Astrocyte of the spinal cord (primary cell): ENCODE measurements around the gene ZFAND2B.

Experiments used
- DNase-seq: peaks from one replicate; pipeline ENCODE4 v3.0.0; 2011; ENCODE audit warnings: low read depth, low spot score
- H3K4me3 ChIP-seq: 2 replicates; pipeline ENCODE4 v1.5.1; 2011; ENCODE audit warnings: low read depth, mild to moderate bottlenecking, low read length, moderate library complexity
- in situ Hi-C: cut with HindIII; loops from 2 replicates; pipeline ENCODE4 v1.10.0; 2017; ENCODE audit warnings: low sequenced_read_pairs
- TF ChIP-seq, protein P1 (sequence below): IDR thresholded peaks from 2 replicates; pipeline ENCODE4 v1.5.1; 2012; ENCODE audit warnings: low read depth, mild to moderate bottlenecking, low read length, inconsistent platforms

The ZFAND2B gene

GRCh38 chr2:219205165-219205538, 1.4 kb upstream of the ZFAND2B start:
- in situ Hi-C loops = no loop called here
- H3K4me3 ChIP-seq = no peak overlapping the region
- DNase-seq = no peak
- TF ChIP-seq, protein P1, sequence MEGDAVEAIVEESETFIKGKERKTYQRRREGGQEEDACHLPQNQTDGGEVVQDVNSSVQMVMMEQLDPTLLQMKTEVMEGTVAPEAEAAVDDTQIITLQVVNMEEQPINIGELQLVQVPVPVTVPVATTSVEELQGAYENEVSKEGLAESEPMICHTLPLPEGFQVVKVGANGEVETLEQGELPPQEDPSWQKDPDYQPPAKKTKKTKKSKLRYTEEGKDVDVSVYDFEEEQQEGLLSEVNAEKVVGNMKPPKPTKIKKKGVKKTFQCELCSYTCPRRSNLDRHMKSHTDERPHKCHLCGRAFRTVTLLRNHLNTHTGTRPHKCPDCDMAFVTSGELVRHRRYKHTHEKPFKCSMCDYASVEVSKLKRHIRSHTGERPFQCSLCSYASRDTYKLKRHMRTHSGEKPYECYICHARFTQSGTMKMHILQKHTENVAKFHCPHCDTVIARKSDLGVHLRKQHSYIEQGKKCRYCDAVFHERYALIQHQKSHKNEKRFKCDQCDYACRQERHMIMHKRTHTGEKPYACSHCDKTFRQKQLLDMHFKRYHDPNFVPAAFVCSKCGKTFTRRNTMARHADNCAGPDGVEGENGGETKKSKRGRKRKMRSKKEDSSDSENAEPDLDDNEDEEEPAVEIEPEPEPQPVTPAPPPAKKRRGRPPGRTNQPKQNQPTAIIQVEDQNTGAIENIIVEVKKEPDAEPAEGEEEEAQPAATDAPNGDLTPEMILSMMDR = no peak

DNA sequence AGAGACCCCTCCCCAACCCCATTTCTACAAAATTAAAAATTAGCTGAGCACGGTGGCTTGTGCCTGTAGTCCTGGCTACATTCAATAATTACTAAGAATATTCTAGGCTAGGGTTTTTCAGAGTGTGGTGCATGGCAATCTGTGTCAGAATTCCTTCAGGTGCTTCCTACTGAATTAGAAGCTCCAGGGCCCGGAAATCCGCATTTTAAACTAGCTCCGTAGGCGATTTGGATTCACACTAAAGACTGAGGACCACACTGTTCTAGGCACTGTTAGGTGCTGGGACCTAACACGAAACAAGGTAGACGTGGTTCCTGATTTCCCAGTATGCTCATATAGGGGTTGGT, 628 bp upstream of the ZFAND2B start:
- TF ChIP-seq, protein P1 = no peak
- in situ Hi-C loops = no loop called here
- H3K4me3 ChIP-seq = peak overlapping the region; percentile 67
- no peak for DNase-seq

DNA sequence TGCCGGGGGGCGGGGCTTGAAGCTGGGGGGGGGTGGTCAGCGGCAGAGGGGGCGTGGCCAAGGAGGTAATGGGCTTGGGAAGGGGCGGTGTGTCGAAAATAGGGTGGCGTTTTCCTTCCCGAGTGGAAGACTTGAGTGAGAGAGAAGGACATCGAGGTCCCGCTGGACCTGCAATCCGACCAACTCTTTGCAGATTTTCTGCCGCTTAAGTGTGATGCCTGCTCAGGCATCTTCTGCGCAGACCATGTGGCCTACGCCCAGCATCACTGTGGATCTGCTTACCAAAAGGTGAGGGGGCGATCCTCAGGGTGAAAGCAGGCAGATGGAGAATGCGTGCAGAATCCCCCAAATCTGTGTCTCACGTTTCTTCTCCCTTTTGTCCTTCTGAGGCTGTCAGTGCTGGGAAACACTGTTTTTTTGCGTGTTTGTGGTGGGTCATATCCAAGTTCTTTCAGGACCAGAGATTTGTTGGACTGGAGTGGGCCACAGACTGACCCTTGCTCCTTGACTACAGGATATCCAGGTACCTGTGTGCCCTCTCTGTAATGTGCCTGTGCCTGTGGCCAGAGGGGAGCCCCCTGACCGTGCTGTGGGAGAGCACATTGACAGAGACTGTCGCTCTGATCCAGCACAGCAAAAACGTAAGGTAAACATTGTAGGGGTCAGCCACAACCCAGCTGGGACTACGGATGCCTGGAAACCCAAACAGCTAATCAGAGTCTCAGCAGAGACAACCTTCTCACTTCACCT, 727 bp downstream of the ZFAND2B start:
- in situ Hi-C loops = no loop called here
- peak overlapping the region; percentile 71 for H3K4me3 ChIP-seq
- TF ChIP-seq, protein P1 = no peak
- DNase-seq = no peak

DNA sequence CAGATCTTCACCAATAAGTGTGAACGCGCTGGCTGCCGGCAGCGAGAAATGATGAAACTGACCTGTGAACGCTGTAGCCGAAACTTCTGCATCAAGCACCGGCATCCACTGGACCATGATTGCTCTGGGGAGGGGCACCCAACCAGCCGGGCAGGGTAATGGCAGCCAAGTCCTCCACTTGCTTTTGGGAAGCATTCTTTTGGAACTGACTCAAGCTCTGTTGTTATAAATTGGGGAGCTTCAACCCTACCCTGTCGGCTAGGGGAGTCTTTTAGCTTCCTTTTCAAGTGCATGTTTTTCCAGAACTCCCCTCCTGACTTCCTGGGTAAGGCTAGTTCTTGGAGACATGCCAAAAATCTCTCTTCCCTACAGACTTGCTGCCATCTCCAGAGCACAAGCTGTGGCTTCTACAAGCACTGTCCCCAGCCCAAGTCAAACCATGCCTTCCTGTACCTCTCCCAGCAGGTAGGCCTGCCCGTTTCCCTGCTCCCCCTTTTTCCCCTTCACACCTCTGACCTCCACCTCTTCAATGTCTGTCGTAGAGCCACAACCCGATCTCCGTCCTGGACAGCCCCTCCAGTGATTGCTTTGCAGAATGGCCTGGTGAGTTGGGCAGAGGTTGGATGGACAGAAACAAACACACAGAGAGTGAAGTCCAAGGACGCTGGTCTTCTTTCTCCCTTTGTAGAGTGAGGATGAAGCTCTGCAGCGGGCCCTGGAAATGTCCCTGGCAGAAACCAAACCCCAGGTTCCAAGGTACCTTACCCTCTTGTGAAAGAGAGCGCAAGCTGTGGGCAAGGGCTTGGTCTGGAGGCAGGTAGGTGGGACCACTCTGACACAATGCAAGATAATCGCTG, 1.5 kb downstream of the ZFAND2B start:
- in situ Hi-C loops = no loop called here
- no peak overlapping the region for H3K4me3 ChIP-seq
- DNase-seq = peak; percentile 22

GRCh38 chr2:219209236-219210195, 2.9 kb downstream of the ZFAND2B start:
- in situ Hi-C loops = no loop called here
- no peak overlapping the region for H3K4me3 ChIP-seq

More for the DNA sequence above, 1.5 kb downstream of the ZFAND2B start:
- TF ChIP-seq, protein P1 = no peak

More at GRCh38 chr2:219209236-219210195, 2.9 kb downstream of the ZFAND2B start:
- DNase-seq = no peak
- TF ChIP-seq, protein P1 = no peak
